GM23338 (cell line): ENCODE data around the gene CCDC149. TPM values are rescaled to one million over a fixed set of nuclear protein-coding genes. Genes with fewer than 3 reads are reported as not detected.

Experiments used
- ATAC-seq: fragments of 200-7000 bp; cut with Tn5 transposase; 3 replicates; pipeline ENCODE4 v1.9.1; 2020
- DNase-seq: peaks from one replicate; pipeline ENCODE4 v3.0.0-alpha.2; 2015; ENCODE audit warnings: low spot score
- H2AFZ ChIP-seq: fragments of 200-600 bp; sonication (generic); 2 replicates; pipeline ENCODE4 v1.8.0; 2016; ENCODE audit warnings: antibody characterized with exemption, mild to moderate bottlenecking, moderate library complexity
- H3F3A ChIP-seq: fragments of 200-600 bp; sonication (generic); replicated peaks from 2 replicates; pipeline ENCODE4 v1.8.0; 2017; ENCODE audit warnings: antibody characterized with exemption, mixed run types, low read depth
- H3K27ac ChIP-seq: fragments of 200-600 bp; sonication (generic); 2 replicates; pipeline ENCODE4 v1.6.1; 2016; ENCODE audit warnings: low read depth
- H3K27me3 ChIP-seq: fragments of 200-600 bp; sonication (generic); 2 replicates; pipeline ENCODE4 v1.8.0; 2016; ENCODE audit warnings: mild to moderate bottlenecking, mixed run types, moderate library complexity; ENCODE audit not compliant: insufficient read depth
- H3K36me3 ChIP-seq: fragments of 200-600 bp; sonication (generic); 2 replicates; pipeline ENCODE4 v1.8.0; 2016; ENCODE audit warnings: mild to moderate bottlenecking; ENCODE audit not compliant: insufficient read depth
- H3K4me1 ChIP-seq: fragments of 200-600 bp; sonication (generic); 2 replicates; pipeline ENCODE4 v1.8.0; 2016; ENCODE audit warnings: mild to moderate bottlenecking, moderate library complexity; ENCODE audit not compliant: insufficient read depth
- H3K4me2 ChIP-seq: fragments of 200-600 bp; sonication (generic); 2 replicates; pipeline ENCODE4 v1.7.1; 2017; ENCODE audit warnings: mixed run types
- H3K4me3 ChIP-seq: fragments of 200-600 bp; sonication (generic); 2 replicates; pipeline ENCODE4 v1.6.1; 2016; ENCODE audit warnings: mixed run types
- H3K79me2 ChIP-seq: fragments of 200-600 bp; sonication (generic); replicated peaks from 2 replicates; pipeline ENCODE4 v1.8.0; 2017; ENCODE audit warnings: mild to moderate bottlenecking; ENCODE audit not compliant: insufficient read depth
- H3K9me2 ChIP-seq: fragments of 200-600 bp; sonication (generic); 2 replicates; pipeline ENCODE4 v1.8.0; 2017; ENCODE audit not compliant: insufficient read depth
- H4K20me1 ChIP-seq: fragments of 200-600 bp; sonication (generic); replicated peaks from 2 replicates; pipeline ENCODE4 v1.8.0; 2017; ENCODE audit warnings: mild to moderate bottlenecking; ENCODE audit not compliant: insufficient read depth
- H3K27ac Mint-ChIP-seq: 2 replicates; pipeline ENCODE4 v1.8.0; 2020; ENCODE audit warnings: inconsistent platforms, mild to moderate bottlenecking, moderate library complexity, mixed read lengths
- H3K27me3 Mint-ChIP-seq: 3 replicates; pipeline ENCODE4 v1.8.0; 2022; ENCODE audit warnings: low read depth, mild to moderate bottlenecking, moderate library complexity, mixed read lengths, inconsistent platforms; ENCODE audit not compliant: insufficient read depth, poor library complexity
- H3K36me3 Mint-ChIP-seq: 3 replicates; pipeline ENCODE4 v1.8.0; 2021; ENCODE audit warnings: low read depth, mild to moderate bottlenecking, inconsistent platforms, moderate library complexity, mixed read lengths
- H3K4me1 Mint-ChIP-seq: 3 replicates; pipeline ENCODE4 v1.8.0; 2020; ENCODE audit warnings: mild to moderate bottlenecking, inconsistent platforms, mixed read lengths
- H3K4me3 Mint-ChIP-seq: 3 replicates; pipeline ENCODE4 v1.8.0; 2021; ENCODE audit warnings: moderate library complexity, mild to moderate bottlenecking, inconsistent platforms, mixed read lengths
- H3K9me3 Mint-ChIP-seq: 3 replicates; pipeline ENCODE4 v1.8.0; 2020; ENCODE audit warnings: moderate library complexity, mild to moderate bottlenecking, inconsistent platforms, mixed read lengths
- CREB1 ChIP-seq: fragments of 250-450 bp; sonication (Bioruptor Pico); IDR thresholded peaks from 2 replicates; pipeline ENCODE4 v1.5.0; 2020; ENCODE audit warnings: low read depth, mild to moderate bottlenecking, moderate library complexity
- CTCF ChIP-seq, 2 experiments: fragments of 200-600 bp in 1 of 2; sonication (generic) in 1 of 2; conservative IDR thresholded peaks; 2 replicates each; pipeline versions ENCODE4 v1.5.1 to v1.6.1; 2016 to 2017; ENCODE audit warnings: antibody characterized with exemption in 2 of 2, low read depth in 2 of 2, mild to moderate bottlenecking in 2 of 2, moderate library complexity in 1 of 2
- ETS1 ChIP-seq: IDR thresholded peaks from 2 replicates; pipeline ENCODE4 v1.6.1; 2016; ENCODE audit warnings: antibody characterized with exemption
- EZH2 ChIP-seq: fragments of 200-600 bp; sonication (generic); IDR thresholded peaks from one replicate; pipeline ENCODE4 v1.8.0; 2017; ENCODE audit warnings: antibody characterized with exemption, mild to moderate bottlenecking, low read depth; ENCODE audit not compliant: unreplicated experiment
- JUNB ChIP-seq: IDR thresholded peaks from one replicate; pipeline ENCODE4 v1.6.1; 2016; ENCODE audit warnings: antibody characterized with exemption; ENCODE audit not compliant: unreplicated experiment
- NANOG ChIP-seq: IDR thresholded peaks from 2 replicates; pipeline ENCODE4 v1.6.1; 2016; ENCODE audit warnings: antibody characterized with exemption, borderline replicate concordance
- POLR2AphosphoS5 ChIP-seq: IDR thresholded peaks from 2 replicates; pipeline ENCODE4 v1.6.1; 2016; ENCODE audit warnings: antibody characterized with exemption, low read depth
- REST ChIP-seq: IDR thresholded peaks from one replicate; pipeline ENCODE4 v1.6.1; 2018; ENCODE audit warnings: antibody characterized with exemption; ENCODE audit not compliant: unreplicated experiment
- STAT1 ChIP-seq: IDR thresholded peaks from one replicate; pipeline ENCODE4 v1.6.1; 2016; ENCODE audit warnings: antibody characterized with exemption; ENCODE audit not compliant: unreplicated experiment
- ZNF114 ChIP-seq: fragments of 250-450 bp; sonication (Bioruptor Pico); IDR thresholded peaks from 2 replicates; pipeline ENCODE4 v1.5.0; 2020; ENCODE audit warnings: mild to moderate bottlenecking, moderate library complexity
- ZNF331 ChIP-seq: fragments of 250-450 bp; sonication (Bioruptor Pico); IDR thresholded peaks from 2 replicates; pipeline ENCODE4 v1.5.0; 2020; ENCODE audit warnings: low read depth, mild to moderate bottlenecking, moderate library complexity
- polyA plus RNA-seq: library from polyadenylated mRNA; unstranded; fragments of >200 nt; fragmentation: Nextera tagmentation; extraction: Ambion mirVana; gene quantifications from 2 replicates; pipeline ENCODE4 v1.2.1, GENCODE V29; 2016
- total RNA-seq: library from RNA; depleted of rRNA; stranded (reverse); fragments of >200 nt; shearing (Covaris generic); gene quantifications from 2 replicates; pipeline ENCODE4 v1.2.3, GENCODE V29; 2014

The CCDC149 gene
- total and polyA plus RNA-seq, 2 experiments from 2014 or later: 2.6 to 6.4 TPM

- TF ChIP-seq CTCF (conservative IDR thresholded peaks at IDR 0.05; ENCODE audit: low read depth in 2 of 2) (no peak), ZNF114 (CRISPR knock-in tag) (no peak), NANOG (no peak)
Measured at GRCh38 chr4:24836661-24837242, 76.1 kb downstream of the CCDC149 start (continued).

- no peaks in the 10 kb centered on the region for H3K9me3 Mint-ChIP-seq
- Histone ChIP-seq H3K4me2 (no peak overlapping the region), H2AFZ (no peak overlapping the region), H3K4me1 (no peaks in the 10 kb centered on the region), H3K36me3 (no peaks in the 10 kb centered on the region), H3K4me3 (no peak overlapping the region), H4K20me1 (no peaks in the 10 kb centered on the region), H3K27ac (no peak overlapping the region), H3K27me3 (no peaks in the 10 kb centered on the region), H3K79me2 (no peaks in the 10 kb centered on the region), H3F3A (no peaks in the 10 kb centered on the region), H3K9me2 (no peaks in the 10 kb centered on the region)
- H3K4me1 Mint-ChIP-seq: no peaks in the 10 kb centered on the region
- H3K4me3 Mint-ChIP-seq: no peak overlapping the region
- H3K36me3 Mint-ChIP-seq: no peaks in the 10 kb centered on the region
- H3K27ac Mint-ChIP-seq: no peak overlapping the region
- DNase-seq (no peak), ATAC-seq (no peak)
- H3K27me3 Mint-ChIP-seq: no peaks in the 10 kb centered on the region
- TF ChIP-seq JUNB: no peak
- no peak for TF ChIP-seq STAT1
- TF ChIP-seq CTCF (conservative IDR thresholded peaks at IDR 0.05; ENCODE audit: low read depth in 2 of 2): no peak
- TF ChIP-seq CREB1 (CRISPR knock-in tag): no peak
- TF ChIP-seq ZNF331 (CRISPR knock-in tag): no peak
- TF ChIP-seq REST: no peak
- no peak for TF ChIP-seq NANOG
- no peak for TF ChIP-seq ETS1
- TF ChIP-seq EZH2: no peak
- TF ChIP-seq POLR2AphosphoS5: no peak
Measured at GRCh38 chr4:24835696-24836095, 77.1 kb downstream of the CCDC149 start.
